Osteoblast (primary cell): ENCODE data around the gene OGFOD2. TPM values are rescaled to one million over a fixed set of nuclear protein-coding genes. Genes with fewer than 3 reads are reported as not detected.
A peak's percentile ranks its signal among the peaks of the same experiment; 100 is the strongest.

Experiments
- DNase-seq: peaks from one replicate; pipeline ENCODE4 v3.0.0; 2011; ENCODE audit warnings: low spot score, mixed read lengths; ENCODE audit not compliant: insufficient read length; ENCODE audit errors: missing footprints
- H2AFZ ChIP-seq: 2 replicates; pipeline ENCODE4 v1.6.0; 2011; ENCODE audit warnings: mild to moderate bottlenecking, low read length
- H3K27ac ChIP-seq: 2 replicates; pipeline ENCODE4 v1.5.1; 2011; ENCODE audit warnings: mild to moderate bottlenecking, low read depth, low read length, moderate library complexity
- H3K27me3 ChIP-seq: 2 replicates; pipeline ENCODE4 v1.6.0; 2012; ENCODE audit warnings: mild to moderate bottlenecking, control low read depth, inconsistent platforms, low read length, moderate library complexity; ENCODE audit not compliant: insufficient read depth
- H3K36me3 ChIP-seq: 2 replicates; pipeline ENCODE4 v1.5.1; 2011; ENCODE audit warnings: mild to moderate bottlenecking, low read length, control low read depth, moderate library complexity; ENCODE audit not compliant: insufficient read depth
- H3K4me1 ChIP-seq: 2 replicates; pipeline ENCODE4 v1.5.1; 2011; ENCODE audit warnings: mild to moderate bottlenecking, low read length, control low read depth, moderate library complexity; ENCODE audit not compliant: insufficient read depth
- H3K4me2 ChIP-seq: 2 replicates; pipeline ENCODE4 v1.6.0; 2011; ENCODE audit warnings: mild to moderate bottlenecking, low read length; ENCODE audit not compliant: insufficient read depth
- H3K4me3 ChIP-seq: fragments of 200-600 bp; sonication (generic); 3 replicates; pipeline ENCODE4 v1.5.1; 2012; ENCODE audit warnings: mild to moderate bottlenecking, low read length, inconsistent platforms; ENCODE audit not compliant: insufficient read depth
- H3K79me2 ChIP-seq: 2 replicates; pipeline ENCODE4 v1.6.0; 2012; ENCODE audit warnings: mild to moderate bottlenecking, low read length, control low read depth, inconsistent platforms; ENCODE audit not compliant: insufficient read depth
- H3K9me3 ChIP-seq: 2 replicates; pipeline ENCODE4 v1.5.1; 2011; ENCODE audit warnings: low read depth, low read length, control low read depth
- H4K20me1 ChIP-seq: 2 replicates; pipeline ENCODE4 v1.6.0; 2012; ENCODE audit warnings: mild to moderate bottlenecking, low read length, control low read depth; ENCODE audit not compliant: insufficient read depth
- total RNA-seq: library from RNA; depleted of rRNA; stranded (reverse); fragments of >200 nt; gene quantifications from 2 replicates; pipeline ENCODE4 v1.2.3, GENCODE V29; 2012
- TF ChIP-seq, protein P1 (sequence below): IDR thresholded peaks from 2 replicates; pipeline ENCODE4 v1.5.1; 2011; ENCODE audit warnings: mild to moderate bottlenecking, low read depth, low read length, moderate library complexity; ENCODE audit errors: extremely low read depth

OGFOD2 gene
- total RNA-seq, 1 donor, result 6.5 TPM

DNA sequence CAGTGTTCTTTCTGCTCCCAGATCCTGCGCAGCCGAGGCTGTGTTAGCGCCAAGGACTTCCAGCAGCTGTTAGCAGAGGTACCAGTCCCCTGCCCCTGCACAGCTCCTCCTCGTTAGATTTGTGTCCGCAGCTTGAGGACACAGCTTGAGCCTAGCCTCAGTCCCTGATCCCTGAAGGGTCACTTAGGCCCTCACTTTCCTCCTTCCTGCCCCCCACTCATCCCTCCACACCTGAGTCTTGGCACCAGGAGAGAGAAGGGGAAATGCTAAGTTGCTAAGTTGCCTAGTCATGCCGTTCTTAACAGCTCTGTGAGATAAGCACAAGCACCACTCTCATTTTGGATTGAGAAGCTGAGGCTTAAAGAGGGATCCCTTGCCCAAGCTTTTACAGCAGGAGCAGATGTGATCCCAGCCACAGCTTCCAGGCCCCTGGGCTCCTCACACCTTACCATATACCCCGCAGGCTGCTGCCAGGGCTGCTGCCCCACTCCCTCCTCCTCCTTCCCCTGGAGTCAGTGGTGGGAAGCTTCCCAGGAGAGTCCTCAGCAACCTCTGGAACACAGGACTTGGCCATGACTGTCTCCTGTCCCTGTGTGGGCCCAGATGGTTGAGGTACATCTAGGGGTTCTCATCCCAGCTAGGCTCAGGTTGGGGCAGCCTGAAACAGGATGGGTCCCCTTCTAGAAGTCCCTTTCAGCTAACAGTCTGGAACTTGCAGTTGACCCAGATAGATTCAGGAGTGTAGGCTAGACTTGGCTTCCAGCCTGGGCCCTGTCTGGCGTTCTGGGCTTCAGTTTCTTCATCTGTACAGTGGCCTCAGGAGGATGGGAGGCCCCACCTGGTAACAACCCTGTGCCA lies 975 bp downstream of the OGFOD2 start:
- Histone ChIP-seq H3K4me3 (peak overlapping the region; percentile 89), H3K79me2 (peaks cover 56% of the 10 kb centered on the region), H4K20me1 (peaks cover 7% of the 10 kb centered on the region), H3K4me2 (peak overlapping the region; percentile 97), H3K27me3 (no peaks in the 10 kb centered on the region), H3K27ac (peak overlapping the region; percentile 93), H3K9me3 (no peaks in the 10 kb centered on the region), H2AFZ (peak overlapping the region; percentile 96), H3K4me1 (peaks cover 23% of the 10 kb centered on the region), H3K36me3 (peaks cover 6% of the 10 kb centered on the region)
- DNase-seq, result peak; percentile 92
- TF ChIP-seq, protein P1, sequence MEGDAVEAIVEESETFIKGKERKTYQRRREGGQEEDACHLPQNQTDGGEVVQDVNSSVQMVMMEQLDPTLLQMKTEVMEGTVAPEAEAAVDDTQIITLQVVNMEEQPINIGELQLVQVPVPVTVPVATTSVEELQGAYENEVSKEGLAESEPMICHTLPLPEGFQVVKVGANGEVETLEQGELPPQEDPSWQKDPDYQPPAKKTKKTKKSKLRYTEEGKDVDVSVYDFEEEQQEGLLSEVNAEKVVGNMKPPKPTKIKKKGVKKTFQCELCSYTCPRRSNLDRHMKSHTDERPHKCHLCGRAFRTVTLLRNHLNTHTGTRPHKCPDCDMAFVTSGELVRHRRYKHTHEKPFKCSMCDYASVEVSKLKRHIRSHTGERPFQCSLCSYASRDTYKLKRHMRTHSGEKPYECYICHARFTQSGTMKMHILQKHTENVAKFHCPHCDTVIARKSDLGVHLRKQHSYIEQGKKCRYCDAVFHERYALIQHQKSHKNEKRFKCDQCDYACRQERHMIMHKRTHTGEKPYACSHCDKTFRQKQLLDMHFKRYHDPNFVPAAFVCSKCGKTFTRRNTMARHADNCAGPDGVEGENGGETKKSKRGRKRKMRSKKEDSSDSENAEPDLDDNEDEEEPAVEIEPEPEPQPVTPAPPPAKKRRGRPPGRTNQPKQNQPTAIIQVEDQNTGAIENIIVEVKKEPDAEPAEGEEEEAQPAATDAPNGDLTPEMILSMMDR, result no peak

DNA sequence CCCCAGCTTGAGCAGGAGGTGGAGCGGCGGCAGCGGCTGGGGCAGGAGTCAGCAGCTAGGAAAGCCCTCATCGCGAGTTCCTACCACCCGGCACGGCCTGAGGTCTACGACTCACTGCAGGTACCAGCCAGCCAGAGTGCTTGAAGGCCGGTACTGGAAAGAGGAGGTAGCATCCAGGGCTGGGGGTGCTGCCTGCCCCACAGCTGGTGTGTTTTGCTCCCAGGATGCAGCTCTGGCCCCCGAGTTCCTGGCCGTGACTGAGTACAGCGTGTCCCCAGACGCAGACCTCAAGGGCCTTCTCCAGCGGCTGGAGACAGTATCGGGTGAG lies 1.6 kb downstream of the OGFOD2 start:
- peaks cover 6% of the 10 kb centered on the region for H3K36me3 ChIP-seq
- H3K9me3 ChIP-seq, result no peaks in the 10 kb centered on the region
- DNase-seq, result no peak
- H2AFZ ChIP-seq, result no peak overlapping the region
- H3K27me3 ChIP-seq, result no peaks in the 10 kb centered on the region
- peaks cover 62% of the 10 kb centered on the region for H3K79me2 ChIP-seq
- H3K4me3 ChIP-seq, result peak overlapping the region; percentile 89
- TF ChIP-seq, protein P1, result no peak
- H3K4me2 ChIP-seq, result peak overlapping the region; percentile 97
- H3K27ac ChIP-seq, result peak overlapping the region; percentile 93
- peaks cover 28% of the 10 kb centered on the region for H3K4me1 ChIP-seq
- peaks cover 11% of the 10 kb centered on the region for H4K20me1 ChIP-seq

DNA sequence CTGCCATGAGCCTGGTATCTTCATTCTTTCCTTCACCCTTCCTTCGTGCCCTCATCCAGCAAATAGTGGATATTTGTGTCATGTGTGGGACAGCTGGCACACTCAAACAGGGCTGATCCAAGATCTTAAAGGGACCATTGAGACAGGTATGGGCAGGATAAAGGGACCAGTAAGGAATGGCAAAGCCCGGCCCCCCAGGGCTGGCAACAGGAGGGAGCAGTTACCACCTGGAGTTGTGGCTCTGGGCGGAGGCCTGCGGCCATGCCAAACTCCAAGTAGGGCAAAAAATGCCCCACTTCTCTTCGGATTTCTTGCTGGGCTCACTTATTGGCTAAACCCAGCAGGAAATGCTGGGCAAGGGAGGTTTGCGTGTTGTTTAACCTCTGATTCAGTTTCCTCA lies 2.1 kb downstream of the OGFOD2 start:
- Histone ChIP-seq H3K4me1 (peaks cover 34% of the 10 kb centered on the region), H3K27me3 (no peaks in the 10 kb centered on the region), H3K9me3 (no peaks in the 10 kb centered on the region), H3K27ac (no peak overlapping the region), H3K79me2 (peaks cover 67% of the 10 kb centered on the region), H2AFZ (no peak overlapping the region), H3K4me3 (no peak overlapping the region), H3K4me2 (no peak overlapping the region), H4K20me1 (peaks cover 16% of the 10 kb centered on the region), H3K36me3 (peaks cover 6% of the 10 kb centered on the region)
- peak; percentile 37 for DNase-seq
- TF ChIP-seq, protein P1, result no peak

DNA sequence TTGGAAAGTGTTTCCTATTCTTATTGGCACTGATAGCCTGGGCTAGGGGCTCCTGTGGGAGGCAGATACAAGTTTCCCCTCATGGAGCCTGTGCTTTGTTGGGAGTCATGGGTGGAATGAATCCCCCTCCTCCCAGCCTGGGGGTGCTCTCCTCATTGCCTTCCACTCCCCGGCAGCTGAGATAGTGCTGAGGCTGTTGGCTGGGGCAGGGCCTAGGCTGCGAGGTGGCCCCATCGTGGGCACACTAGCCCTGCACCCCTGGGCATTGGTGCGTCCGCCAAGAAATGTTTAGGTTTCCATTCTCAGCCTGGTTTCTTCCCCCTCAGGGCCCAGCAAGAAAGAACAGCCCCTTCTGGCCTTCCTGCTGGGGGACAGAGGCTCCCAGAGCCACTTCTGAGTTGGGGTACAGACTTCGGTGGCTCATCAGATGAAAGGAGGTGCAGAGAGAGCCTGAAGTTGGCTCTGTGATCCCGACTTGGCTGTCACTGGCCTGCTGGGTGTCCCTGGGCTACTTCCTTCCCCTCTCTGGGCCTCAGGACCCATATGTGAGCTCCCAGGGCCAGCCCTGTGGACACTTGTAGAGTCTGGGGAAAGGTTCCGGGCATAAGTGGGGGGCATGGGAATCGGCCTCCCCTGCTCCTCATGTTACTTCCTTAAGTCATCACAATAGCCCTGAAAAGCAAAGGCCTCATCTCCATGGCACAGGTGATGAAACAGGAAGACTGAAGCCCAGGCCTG lies 2.8 kb downstream of the OGFOD2 start:
- Histone ChIP-seq H3K36me3 (peaks cover 11% of the 10 kb centered on the region), H3K27me3 (no peaks in the 10 kb centered on the region), H3K9me3 (no peaks in the 10 kb centered on the region), H3K4me3 (no peak overlapping the region), H3K79me2 (peaks cover 74% of the 10 kb centered on the region), H4K20me1 (peaks cover 16% of the 10 kb centered on the region), H3K4me2 (no peak overlapping the region), H3K4me1 (peaks cover 40% of the 10 kb centered on the region), H3K27ac (no peak overlapping the region), H2AFZ (no peak overlapping the region)
- TF ChIP-seq, protein P1, result no peak
- peak; percentile 78 for DNase-seq
